Heart right ventricle (tissue), 16 donors: ENCODE results near the gene IFITM10. TPM values are rescaled to one million over a fixed set of nuclear protein-coding genes. Genes with fewer than 3 reads are reported as not detected.

Experiments used
- ATAC-seq, 8 donors: fragments of 200-7000 bp; cut with Tn5 transposase; one replicate each; pipeline ENCODE4 v1.9.1; 2020; ENCODE audit warnings: mild to moderate bottlenecking in 8 of 8, moderate library complexity in 8 of 8, moderate number of reproducible peaks in 1 of 8
- DNase-seq, 2 donors: peaks; one replicate each; pipeline ENCODE4 v3.0.0-alpha.2; 2020
- H3K27ac ChIP-seq, 10 donors: fragments of 200-600 bp; sonication (generic) in 2 of 10; one replicate each; pipeline versions ENCODE4 v1.5.0 to v1.8.0; 2020 to 2022; ENCODE audit warnings: mild to moderate bottlenecking in 3 of 10
- H3K27me3 ChIP-seq, 7 donors: fragments of 200-600 bp; one replicate each; pipeline ENCODE4 v1.8.0; 2021 to 2022; ENCODE audit warnings: mild to moderate bottlenecking in 2 of 7
- H3K36me3 ChIP-seq, 9 donors: fragments of 200-600 bp; sonication (generic) in 1 of 9; one replicate each; pipeline versions ENCODE4 v1.5.0 to v1.8.0; 2020 to 2022; ENCODE audit warnings: mild to moderate bottlenecking in 2 of 9
- H3K4me1 ChIP-seq, 9 donors: fragments of 200-600 bp; sonication (generic) in 1 of 9; one replicate each; pipeline versions ENCODE4 v1.5.0 to v1.8.0; 2020 to 2022; ENCODE audit warnings: mild to moderate bottlenecking in 4 of 9
- H3K4me3 ChIP-seq, 10 donors: fragments of 200-600 bp; sonication (generic) in 2 of 10; one replicate each; pipeline versions ENCODE4 v1.5.0 to v1.8.0; 2020 to 2022; ENCODE audit warnings: mild to moderate bottlenecking in 7 of 10, moderate library complexity in 2 of 10
- H3K9me3 ChIP-seq, 11 donors: fragments of 200-600 bp in 10 of 11; sonication (generic) in 2 of 11; one replicate each; pipeline versions ENCODE4 v1.5.0 to v1.8.0; 2013 to 2022; ENCODE audit warnings: mild to moderate bottlenecking in 2 of 11, control low read depth in 1 of 11, moderate library complexity in 1 of 11
- CTCF ChIP-seq, 9 donors: fragments of 200-600 bp; sonication (generic) in 2 of 9; IDR thresholded peaks; one replicate each; pipeline versions ENCODE4 v1.5.0 to v1.8.0; 2021 to 2022; ENCODE audit warnings: antibody characterized with exemption in 9 of 9, mild to moderate bottlenecking in 5 of 9, moderate library complexity in 1 of 9
- WGBS, 2 donors: extraction: QIAGEN DNeasy Blood & Tissue Kit; methylation state at CpG; one replicate each; pipeline ENCODE4 v1.1.7; 2013; ENCODE audit warnings: inconsistent platforms in 1 of 2; 5-methylcytosine and 5-hydroxymethylcytosine counted together
- intact Hi-C, 10 donors: fragments of 100-400 bp; cut with DNase I; formaldehyde crosslinking; loops; one replicate each; pipeline versions ENCODE4 v1.11.1 to v1.14.2; 2022
- polyA plus RNA-seq, 2 donors: library from polyadenylated mRNA; stranded (reverse); fragments of 200-250 nt; gene quantifications; one replicate each; pipeline ENCODE4 v1.2.3, GENCODE V29; 2013
- total RNA-seq, 10 donors: library from RNA; stranded (reverse); fragmentation: NEBNext Ultra II Directional in 3 of 10; extraction: Animal tissue kit (Norgen Biotek cat#: 25700) in 3 of 10; gene quantifications; one replicate each; pipeline versions ENCODE4 v1.2.1 to v1.2.4, GENCODE V29; 2021 to 2023
- donor health status: Arrhythmogenic right ventricular cardiomyopathy.
- donor health status: ischemic (EF 13 %, LVEDD 7.1; RV severe dilation, severe dysfunction).
- donor health status: healthy with polysubstance abuse.
- donor health status: DM: no; HTN: yes; CAD: no.
- donor health status: DM: no; HTN: no; CAD: no.
- donor health status: ischemic (EF 25% LVEDD 6.9; RV normal size, moderate dysfunction).
- donor health status: ischemic (EF 25% LVEDD 5.7; RV mildly dilated, moderate dysfunction).
- donor health status: healthy.
- donor health status: DM: yes; HTN: yes; CAD: no.
- donor health status: Ischemic cardiomyopathy.
- donor health status: ischemic (EF 35%, LVEDD 5.7; RV mildly dilated, moderate dysfunction).
- donor health status: nonischemic (EF 11% LVEDD 7.7; RV severe dilation, severe dysfunction).
- donor health status: DM: yes; HTN: yes; CAD: no.
- donor health status: PGD.
- donor health status: ischemic (EF 29% LVEDD 5.4; RV normal size, mild dysfunction).
- donor health status: nonischemic (EF 23%, LVEDD 6.1; RV moderate dilation, normal function).

IFITM10 gene
- total and polyA plus RNA-seq, 12 donors, result 0.07 to 2.4 (median 0.42) TPM

- H3K4me3 ChIP-seq, result peak overlapping the region in 1 of 10 donors; percentile 5
- intact Hi-C loops, result loop anchor here in 3 of 10 donors (5.0 to 10.0 kb wide), 3 partner anchors 48 to 547 kb away; partner anchors contain the start of genes C11orf21 (in 1 of the 3) and TSPAN32 (in 1 of the 3)
- peaks cover 0 to 86% (median 44%) of the 10 kb centered on the region in 9 donors for H3K36me3 ChIP-seq
- DNase-seq, result no peak
- no peak for ATAC-seq
- TF ChIP-seq CTCF (IDR thresholded peaks at IDR 0.05), result no peak
- H3K27ac ChIP-seq, result peak overlapping the region in 8 of 10 donors; percentile 68 to 98 (median 78)
- WGBS, 2 donors, result 60 to 74% methylated on average over 9 of the region's 9 CpGs
- peaks cover 0 to under 1% (median 0%) of the 10 kb centered on the region in 7 donors for H3K27me3 ChIP-seq
- H3K9me3 ChIP-seq, result no peaks in the 10 kb centered on the region
- peaks cover 36 to 90% (median 79%) of the 10 kb centered on the region in 9 donors for H3K4me1 ChIP-seq
Observed at GRCh38 chr11:1755344-1755691, 4.9 kb upstream of the IFITM10 start.

GRCh38 chr11:1754376-1755150, 4.2 kb upstream of the IFITM10 start:
- no peak for ATAC-seq
- peaks cover 0 to 79% (median 44%) of the 10 kb centered on the region in 9 donors for H3K36me3 ChIP-seq
- 93 to 96% methylated on average over 8 of the region's 8 CpGs for WGBS, 2 donors
- intact Hi-C loops, result loop anchor here in 4 of 10 donors (5.0 to 10.0 kb wide), 4 partner anchors 37 to 548 kb away; partner anchors contain the start of genes C11orf21 (in 1 of the 4) and TSPAN32 (in 1 of the 4)
- DNase-seq, result no peak
- H3K4me3 ChIP-seq, result no peak overlapping the region
- H3K27me3 ChIP-seq, result peaks cover 0 to 9% (median 2%) of the 10 kb centered on the region in 7 donors
- no peak for TF ChIP-seq CTCF (IDR thresholded peaks at IDR 0.05)
- peak overlapping the region in 7 of 10 donors; percentile 5 to 98 (median 79) for H3K27ac ChIP-seq
- peaks cover 36 to 90% (median 79%) of the 10 kb centered on the region in 9 donors for H3K4me1 ChIP-seq
- no peaks in the 10 kb centered on the region for H3K9me3 ChIP-seq

- H3K4me3 ChIP-seq, result no peak overlapping the region
- ATAC-seq (no peak), DNase-seq (no peak)
- intact Hi-C loops, result loop anchor here in 2 of 10 donors (5.0 to 10.0 kb wide), 2 partner anchors 37 to 71 kb away; no protein-coding TSS in a partner anchor
- WGBS, 2 donors, result 89 to 94% methylated on average over 13 to 14 of the region's 14 CpGs
- H3K27me3 ChIP-seq, result peaks cover 0 to 14% (median 8%) of the 10 kb centered on the region in 7 donors
- H3K9me3 ChIP-seq, result no peaks in the 10 kb centered on the region
- no peak overlapping the region for H3K27ac ChIP-seq
- peaks cover 0 to 73% (median 37%) of the 10 kb centered on the region in 9 donors for H3K36me3 ChIP-seq
- peaks cover 34 to 89% (median 78%) of the 10 kb centered on the region in 9 donors for H3K4me1 ChIP-seq
- TF ChIP-seq CTCF (IDR thresholded peaks at IDR 0.05), result no peak
Observed at GRCh38 chr11:1753929-1754305, 3.5 kb upstream of the IFITM10 start.

- peaks cover 33 to 89% (median 81%) of the 10 kb centered on the region in 9 donors for H3K4me1 ChIP-seq
- peak overlapping the region in 1 of 10 donors; percentile 68 for H3K27ac ChIP-seq
- DNase-seq (no peak), ATAC-seq (no peak)
- 93 to 96% methylated on average over 38 of the region's 38 CpGs for WGBS, 2 donors
- H3K4me3 ChIP-seq, result no peak overlapping the region
- peaks cover 0 to 67% (median 32%) of the 10 kb centered on the region in 9 donors for H3K36me3 ChIP-seq
- intact Hi-C loops, result loop anchor here in 2 of 10 donors (5.0 to 10.0 kb wide), 2 partner anchors 36 to 71 kb away; no protein-coding TSS in a partner anchor
- TF ChIP-seq CTCF (IDR thresholded peaks at IDR 0.05), result no peak
- peaks cover 0 to 19% (median 13%) of the 10 kb centered on the region in 7 donors for H3K27me3 ChIP-seq
- H3K9me3 ChIP-seq, result no peaks in the 10 kb centered on the region
Observed at GRCh38 chr11:1753229-1753928, 3.0 kb upstream of the IFITM10 start.
